PFSK-1 (cell line): Measurements from ENCODE around the gene WDR38.

Experiments used
- FOXP2 ChIP-seq: optimal IDR thresholded peaks from 2 replicates; pipeline ENCODE3; 2011; ENCODE audit warnings: borderline replicate concordance, control low read depth, inconsistent platforms; ENCODE audit not compliant: insufficient read depth; ENCODE audit errors: extremely low read length, extremely low read depth
- POLR2AphosphoS5 ChIP-seq: IDR thresholded peaks from 2 replicates; pipeline ENCODE4 v1.6.1; 2012; ENCODE audit warnings: low read depth, mild to moderate bottlenecking, control low read depth, low read length, moderate library complexity
- REST ChIP-seq, 2 experiments: IDR thresholded peaks; 2 replicates each; pipeline versions ENCODE4 v1.6.1 to v1.8.0; 2011 to 2012; ENCODE audit warnings: low read depth in 2 of 2, low read length in 2 of 2, control low read depth in 1 of 2, inconsistent platforms in 1 of 2, mild to moderate bottlenecking in 1 of 2, moderate library complexity in 1 of 2; ENCODE audit not compliant: insufficient read depth in 1 of 2
- SIN3A ChIP-seq: IDR thresholded peaks from 2 replicates; pipeline ENCODE4 v1.6.1; 2012; ENCODE audit warnings: mild to moderate bottlenecking, low read length, moderate library complexity, borderline replicate concordance; ENCODE audit not compliant: insufficient read depth
- TAF1 ChIP-seq: IDR thresholded peaks from 2 replicates; pipeline ENCODE4 v1.6.1; 2012; ENCODE audit warnings: low read length, control low read depth, borderline replicate concordance; ENCODE audit not compliant: insufficient read depth

- TF ChIP-seq REST (IDR thresholded peaks at IDR 0.05; ENCODE audit: insufficient read depth in 1 of 2, low read depth in 2 of 2, low read length in 2 of 2), result no peak
- no peak for TF ChIP-seq TAF1
- no peak for TF ChIP-seq FOXP2
- TF ChIP-seq SIN3A, result no peak
- TF ChIP-seq POLR2AphosphoS5, result no peak
These were observed 24.8 kb downstream of the WDR38 start for GRCh38 chr9:124878021-124878420.
